ENCODE results near the gene SSB.

Gene SSB

GRCh38 chr2:169798718-169799592, at the start of gene SSB:
SSB (plus strand) TSS chr2:169798871; CDS start chr2:169800961, 2,090 bp downstream.
- peak within 1 kb of the TSS; percentile 81 to 92 for H3K27ac ChIP-seq
- peak within 1 kb of the TSS; percentile 97 for H3K4me3 ChIP-seq
- no peak for TF ChIP-seq CTCF (IDR thresholded peaks at IDR 0.05)
- DNase-seq (ENCODE audit: low spot score) = peak; percentile 93

DNA sequence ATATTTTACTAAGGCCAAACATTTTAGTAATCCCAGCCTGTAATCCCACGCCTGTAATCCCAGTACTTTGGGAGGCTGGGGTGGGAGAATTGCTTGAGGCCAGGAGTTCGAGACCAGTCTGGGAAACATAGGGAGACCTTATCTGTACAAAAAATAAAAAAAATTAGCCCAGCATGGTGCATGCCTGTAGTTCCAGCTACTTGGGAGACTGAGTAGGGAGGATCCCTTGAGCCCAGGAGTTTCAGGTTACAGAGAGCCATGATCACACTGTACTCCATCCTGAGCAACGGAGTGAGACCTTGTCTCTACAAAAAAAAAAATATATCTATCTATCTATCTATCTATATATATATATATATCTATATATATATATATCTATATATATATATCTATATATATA, 45.9 kb upstream of the SSB start:
- Histone ChIP-seq H3K4me3 (no peak overlapping the region), H3K27ac (no peak overlapping the region)
- TF ChIP-seq CTCF (IDR thresholded peaks at IDR 0.05) = no peak
- no peak for DNase-seq (ENCODE audit: low spot score)

DNA sequence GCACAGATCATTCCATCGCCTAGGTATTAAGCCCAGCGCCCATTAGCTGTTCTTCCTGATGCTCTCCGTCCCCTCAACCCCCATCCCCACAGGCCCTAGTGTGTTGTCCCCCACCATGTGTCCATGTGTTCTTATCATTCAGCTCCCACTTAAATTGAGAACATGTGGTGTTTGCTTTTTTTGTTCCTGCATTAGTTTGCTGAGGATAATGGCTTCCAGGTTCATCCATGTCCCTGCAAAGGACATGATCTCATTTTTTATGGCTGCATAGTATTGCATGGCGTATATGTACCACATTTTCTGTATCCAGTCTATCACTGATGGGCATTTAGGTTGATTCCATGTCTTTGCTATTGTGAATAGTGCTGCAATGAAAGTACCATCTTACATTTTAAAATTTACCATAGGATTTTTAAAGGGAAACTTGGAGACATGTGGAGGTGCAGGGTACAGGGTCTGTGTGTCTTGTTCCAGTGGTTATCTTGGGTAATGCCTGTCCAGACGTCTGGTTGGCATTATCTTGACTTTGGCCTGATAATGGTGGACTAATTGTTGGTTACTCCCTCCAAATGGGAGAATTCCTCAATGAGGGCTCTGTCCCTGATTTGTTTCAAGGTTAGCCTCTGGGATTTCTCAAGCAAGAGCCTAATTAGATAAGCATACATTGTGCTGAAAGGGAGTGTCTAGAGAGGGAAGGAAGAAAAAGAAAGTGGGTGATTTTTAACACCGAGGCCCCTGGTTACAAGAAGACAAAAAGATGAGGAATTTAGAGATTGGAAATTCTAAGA, 43.4 kb upstream of the SSB start:
- Histone ChIP-seq H3K27ac (no peak overlapping the region), H3K4me3 (no peak overlapping the region)
- TF ChIP-seq CTCF (IDR thresholded peaks at IDR 0.05) = no peak
- no peak for DNase-seq (ENCODE audit: low spot score)

DNA sequence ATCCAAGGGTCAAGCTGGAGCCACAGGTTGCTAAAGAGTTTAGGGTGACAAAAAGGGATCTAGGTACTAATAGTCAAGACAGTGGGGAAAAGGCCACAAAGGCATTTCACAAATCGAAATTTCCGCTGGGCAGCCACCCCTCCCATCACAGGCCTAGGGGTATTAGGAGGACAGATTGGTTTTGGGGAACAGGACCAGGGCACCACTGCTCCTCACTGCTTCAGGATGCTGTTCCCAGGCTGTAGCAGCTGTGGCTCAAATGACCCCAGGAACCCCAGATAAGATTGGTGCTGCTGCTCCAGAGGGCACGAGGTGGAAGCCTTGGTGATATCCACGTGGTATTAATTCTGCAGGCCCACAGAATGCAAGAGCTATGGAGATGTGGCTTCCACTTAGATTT, 42.3 kb upstream of the SSB start:
- no peak overlapping the region for H3K27ac ChIP-seq
- no peak for TF ChIP-seq CTCF (IDR thresholded peaks at IDR 0.05)
- no peak for DNase-seq (ENCODE audit: low spot score)

DNA sequence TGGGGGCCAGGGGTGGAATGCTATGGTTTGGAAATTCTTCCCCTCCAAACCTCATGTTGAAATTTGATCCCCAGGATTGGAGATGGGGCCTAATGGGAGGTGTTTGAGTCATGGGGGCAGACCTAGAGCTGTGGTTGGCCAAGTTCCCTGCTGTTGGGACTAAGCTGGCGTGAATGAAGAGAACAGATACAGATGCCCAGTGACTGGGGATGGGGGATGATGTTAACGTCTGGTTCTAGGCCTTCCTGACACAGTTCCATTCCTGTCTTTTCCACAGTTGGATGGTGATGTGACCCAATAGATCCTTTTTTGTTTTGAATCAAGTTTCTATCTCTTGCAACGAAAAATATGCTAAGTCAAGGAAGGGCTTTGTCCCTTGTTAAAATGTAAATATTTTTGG, 41.3 kb upstream of the SSB start:
- no peak overlapping the region for H3K27ac ChIP-seq
- H3K4me3 ChIP-seq = no peak overlapping the region
- TF ChIP-seq CTCF (IDR thresholded peaks at IDR 0.05) = no peak
- DNase-seq (ENCODE audit: low spot score) = no peak

More for the DNA sequence above, 42.3 kb upstream of the SSB start:
- H3K4me3 ChIP-seq = no peak overlapping the region

DNA sequence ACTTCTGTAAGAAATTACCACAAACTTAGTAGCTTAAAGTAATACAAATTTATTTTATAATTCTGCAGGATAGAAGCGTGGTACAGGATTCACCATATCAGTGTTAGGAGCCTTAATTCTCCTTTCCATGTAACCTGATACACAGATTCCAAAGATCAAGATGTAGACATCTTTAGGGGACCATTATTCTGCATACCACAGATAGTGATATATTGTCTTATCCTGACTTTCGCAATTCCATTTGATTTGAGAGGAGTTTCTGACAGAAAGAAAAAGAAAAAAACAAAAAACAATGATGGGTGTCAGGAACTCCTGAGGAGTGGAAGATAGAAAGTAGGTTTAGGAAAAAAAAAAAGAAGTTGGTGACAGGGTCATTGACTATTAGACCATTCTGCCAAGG, 40.9 kb upstream of the SSB start:
- TF ChIP-seq CTCF (IDR thresholded peaks at IDR 0.05) = no peak
- Histone ChIP-seq H3K4me3 (no peak overlapping the region), H3K27ac (no peak overlapping the region)
- no peak for DNase-seq (ENCODE audit: low spot score)

All from coronary artery (tissue), 2 donors.